Osteocyte (in vitro differentiated cells): ENCODE results near the gene TOP3B. TPM values are rescaled to one million over a fixed set of nuclear protein-coding genes. Genes with fewer than 3 reads are reported as not detected.
"Not testable (repeated sequence)": the region's sequence is repeated elsewhere in the genome, so short reads cannot be mapped to it uniquely, and the experiment has no call there.

ENCODE experiments used
- DNase-seq: peaks from one replicate; pipeline ENCODE4 v3.0.0; 2021; ENCODE audit warnings: mixed read lengths; ENCODE audit not compliant: unreplicated experiment; ENCODE audit errors: extremely low spot score
- H3K27ac Mint-ChIP-seq: one replicate; pipeline ENCODE4 v1.8.0; 2021; ENCODE audit warnings: mild to moderate bottlenecking, mixed read lengths; ENCODE audit not compliant: unreplicated experiment
- H3K27me3 Mint-ChIP-seq: one replicate; pipeline ENCODE4 v1.8.0; 2021; ENCODE audit warnings: mixed read lengths; ENCODE audit not compliant: unreplicated experiment
- H3K36me3 Mint-ChIP-seq: one replicate; pipeline ENCODE4 v1.8.0; 2021; ENCODE audit warnings: mixed read lengths; ENCODE audit not compliant: unreplicated experiment
- H3K4me1 Mint-ChIP-seq: one replicate; pipeline ENCODE4 v1.8.0; 2021; ENCODE audit warnings: mixed read lengths; ENCODE audit not compliant: unreplicated experiment
- H3K4me3 Mint-ChIP-seq: one replicate; pipeline ENCODE4 v1.8.0; 2021; ENCODE audit warnings: mild to moderate bottlenecking, moderate library complexity, mixed read lengths; ENCODE audit not compliant: unreplicated experiment
- H3K9me3 Mint-ChIP-seq: one replicate; pipeline ENCODE4 v1.8.0; 2021; ENCODE audit warnings: mixed read lengths; ENCODE audit not compliant: unreplicated experiment
- total RNA-seq: library from RNA; stranded (reverse); gene quantifications from 2 replicates; pipeline ENCODE4 v1.2.1, GENCODE V29; 2021
- TF ChIP-seq, protein P1 (sequence below): fragments of 200-600 bp; sonication (generic); IDR thresholded peaks from 2 replicates; pipeline ENCODE4 v1.5.0; 2021; ENCODE audit warnings: antibody characterized with exemption, mild to moderate bottlenecking, moderate library complexity

TOP3B gene
- total RNA-seq, 1 donor from 2014 or later = 46.0 TPM

DNA sequence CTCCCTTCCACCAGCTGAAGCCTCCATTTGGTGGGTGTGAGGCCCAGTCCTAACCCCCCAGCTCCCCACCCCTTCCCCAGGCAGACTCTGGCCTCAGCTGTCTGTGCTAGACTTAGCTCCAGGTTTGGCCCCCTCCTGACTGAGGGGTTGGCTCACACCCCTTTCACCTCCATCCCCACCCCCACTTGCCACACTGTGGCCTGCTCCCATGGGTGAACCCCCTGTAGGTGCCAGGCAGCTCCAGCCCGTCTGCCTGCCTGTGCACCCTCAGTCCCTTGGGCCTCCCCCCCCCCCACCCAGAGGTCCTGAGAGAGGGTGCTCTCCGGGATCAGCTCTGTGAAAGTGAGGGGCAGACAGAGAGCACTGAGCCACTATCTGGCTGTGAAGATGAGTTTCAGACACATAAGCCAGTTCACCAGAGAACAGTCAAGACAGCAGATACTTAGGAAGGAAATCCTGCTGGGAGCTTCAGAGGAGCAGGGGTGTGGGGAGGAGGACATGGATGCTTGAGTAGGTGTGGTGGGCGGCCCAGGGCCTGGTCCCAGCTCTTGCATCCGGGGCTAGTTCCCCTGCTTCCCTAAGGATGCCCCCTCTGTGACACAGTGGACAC lies 66.2 kb downstream of the TOP3B start:
- Mint-ChIP-seq H3K9me3 (no peaks in the 10 kb centered on the region), H3K36me3 (peaks cover 2% of the 10 kb centered on the region), H3K4me1 (peaks cover 3% of the 10 kb centered on the region), H3K4me3 (no peak overlapping the region), H3K27me3 (no peaks in the 10 kb centered on the region), H3K27ac (no peak overlapping the region)
- TF ChIP-seq, protein P1, sequence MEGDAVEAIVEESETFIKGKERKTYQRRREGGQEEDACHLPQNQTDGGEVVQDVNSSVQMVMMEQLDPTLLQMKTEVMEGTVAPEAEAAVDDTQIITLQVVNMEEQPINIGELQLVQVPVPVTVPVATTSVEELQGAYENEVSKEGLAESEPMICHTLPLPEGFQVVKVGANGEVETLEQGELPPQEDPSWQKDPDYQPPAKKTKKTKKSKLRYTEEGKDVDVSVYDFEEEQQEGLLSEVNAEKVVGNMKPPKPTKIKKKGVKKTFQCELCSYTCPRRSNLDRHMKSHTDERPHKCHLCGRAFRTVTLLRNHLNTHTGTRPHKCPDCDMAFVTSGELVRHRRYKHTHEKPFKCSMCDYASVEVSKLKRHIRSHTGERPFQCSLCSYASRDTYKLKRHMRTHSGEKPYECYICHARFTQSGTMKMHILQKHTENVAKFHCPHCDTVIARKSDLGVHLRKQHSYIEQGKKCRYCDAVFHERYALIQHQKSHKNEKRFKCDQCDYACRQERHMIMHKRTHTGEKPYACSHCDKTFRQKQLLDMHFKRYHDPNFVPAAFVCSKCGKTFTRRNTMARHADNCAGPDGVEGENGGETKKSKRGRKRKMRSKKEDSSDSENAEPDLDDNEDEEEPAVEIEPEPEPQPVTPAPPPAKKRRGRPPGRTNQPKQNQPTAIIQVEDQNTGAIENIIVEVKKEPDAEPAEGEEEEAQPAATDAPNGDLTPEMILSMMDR = no peak
- no peak for DNase-seq

DNA sequence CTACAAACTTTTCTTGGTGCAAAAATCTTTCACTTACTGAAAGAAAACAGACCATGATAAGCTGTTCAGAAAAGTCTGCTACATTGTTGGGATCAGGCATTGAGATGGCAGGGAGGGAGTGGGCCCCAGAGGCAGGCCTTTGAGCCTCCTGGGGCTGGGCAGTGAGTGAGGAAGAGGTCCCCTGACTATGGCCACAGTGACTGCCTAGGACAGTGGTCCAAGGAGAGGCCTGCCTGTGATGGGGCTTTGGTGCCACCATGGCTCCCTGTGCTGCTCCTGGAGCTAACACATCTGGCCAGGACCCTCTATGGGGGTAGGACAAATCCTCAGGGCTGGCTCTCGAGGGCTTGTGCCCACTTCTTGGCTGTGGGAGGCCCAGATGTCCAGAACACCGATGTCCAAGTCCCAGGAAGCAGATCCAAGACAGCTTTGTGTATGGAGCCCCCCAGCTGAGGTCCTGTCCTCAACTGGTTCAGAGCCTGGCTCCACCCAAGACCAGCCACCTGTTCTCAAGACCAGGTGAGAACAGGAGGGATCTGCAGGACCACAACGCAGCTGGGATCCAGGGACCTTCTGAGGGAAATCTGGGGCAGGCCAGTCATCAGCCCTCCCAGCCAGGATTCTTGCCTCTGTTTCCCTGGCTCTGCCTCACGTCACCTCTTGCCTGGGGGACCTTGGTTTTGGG lies 66.8 kb downstream of the TOP3B start:
- TF ChIP-seq, protein P1 = no peak
- H3K27ac Mint-ChIP-seq = no peak overlapping the region
- no peak for DNase-seq
- no peaks in the 10 kb centered on the region for H3K9me3 Mint-ChIP-seq
- no peaks in the 10 kb centered on the region for H3K27me3 Mint-ChIP-seq
- peaks cover 2% of the 10 kb centered on the region for H3K36me3 Mint-ChIP-seq
- peaks cover 3% of the 10 kb centered on the region for H3K4me1 Mint-ChIP-seq
- H3K4me3 Mint-ChIP-seq = no peak overlapping the region

DNA sequence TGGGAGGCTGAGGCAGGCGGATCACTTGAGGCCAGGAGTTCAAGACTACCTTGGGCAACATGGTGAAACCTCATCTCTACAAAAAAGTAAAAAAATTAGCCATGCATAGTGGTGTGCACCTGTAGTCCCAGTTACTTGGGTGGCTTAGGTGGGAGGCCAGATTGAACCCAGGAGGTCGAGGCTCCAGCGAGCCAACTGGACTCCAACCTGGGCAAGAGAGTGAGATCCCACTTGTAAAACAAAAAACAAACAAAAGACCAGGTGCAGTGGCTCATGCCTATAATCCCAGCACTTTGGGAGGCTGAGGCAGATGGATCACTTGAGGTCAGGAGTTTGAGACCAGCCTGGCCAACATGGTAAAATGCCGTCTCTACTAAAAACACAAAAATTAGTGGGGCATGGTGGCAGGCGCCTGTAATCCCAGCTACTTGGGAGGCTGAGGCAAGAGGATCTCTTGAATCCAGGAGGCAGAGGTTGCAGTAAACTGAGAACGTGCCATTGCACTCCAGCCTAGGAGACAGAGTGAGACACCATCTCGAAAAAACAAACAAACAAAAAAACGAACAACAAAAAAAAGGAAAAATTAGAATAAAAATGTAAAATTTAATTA lies 68.4 kb downstream of the TOP3B start:
- not testable (repeated sequence) for DNase-seq, H3K9me3 Mint-ChIP-seq, H3K27me3 Mint-ChIP-seq, H3K36me3 Mint-ChIP-seq, H3K4me1 Mint-ChIP-seq, H3K27ac Mint-ChIP-seq, H3K4me3 Mint-ChIP-seq

DNA sequence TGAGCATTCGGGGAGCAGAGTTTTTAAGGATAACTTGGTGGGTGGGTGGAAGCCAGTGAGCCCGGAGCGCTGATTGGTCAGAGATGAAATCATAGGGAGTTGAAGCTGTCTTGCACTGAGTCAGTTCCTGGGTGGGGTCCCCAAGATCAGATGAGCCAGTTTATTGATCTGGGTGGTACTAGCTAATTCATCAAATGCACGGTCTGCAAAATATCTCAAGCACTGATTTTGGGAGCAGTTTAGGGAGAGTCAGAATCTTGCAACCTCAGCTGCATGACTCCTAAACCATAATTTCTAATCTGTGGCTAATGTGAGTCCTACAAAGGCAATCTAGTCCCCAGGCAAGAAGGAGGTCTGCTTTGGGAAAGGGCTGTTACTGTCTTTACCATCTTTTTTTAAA lies 72.2 kb downstream of the TOP3B start:
- not testable (repeated sequence) for H3K4me1 Mint-ChIP-seq, H3K27ac Mint-ChIP-seq, H3K36me3 Mint-ChIP-seq

DNA sequence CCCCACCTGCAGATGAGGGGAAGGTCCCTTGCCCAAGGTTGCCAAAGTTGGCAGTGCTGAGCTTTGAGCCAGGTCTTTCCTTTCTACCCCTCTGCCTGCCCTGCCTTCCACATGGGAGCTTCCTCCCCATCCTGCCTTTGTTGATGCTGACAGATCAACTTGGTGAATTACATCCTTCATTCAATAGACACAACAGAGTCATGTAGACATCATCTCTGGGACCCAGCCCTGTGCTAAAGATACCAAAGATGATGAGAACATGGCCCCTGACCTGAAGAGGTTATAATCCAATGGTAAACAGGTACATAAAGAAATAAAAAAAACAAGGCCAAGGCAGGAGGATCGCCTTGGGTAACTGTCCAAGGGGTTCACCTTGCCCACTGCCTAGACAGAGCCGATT lies 72.7 kb downstream of the TOP3B start:
- no peak for DNase-seq
- no peaks in the 10 kb centered on the region for H3K36me3 Mint-ChIP-seq
- no peaks in the 10 kb centered on the region for H3K9me3 Mint-ChIP-seq
- H3K27me3 Mint-ChIP-seq = no peaks in the 10 kb centered on the region
- TF ChIP-seq, protein P1 = no peak
- H3K4me1 Mint-ChIP-seq = no peaks in the 10 kb centered on the region
- H3K4me3 Mint-ChIP-seq = no peak overlapping the region
- H3K27ac Mint-ChIP-seq = no peak overlapping the region

More for the DNA sequence above, 72.2 kb downstream of the TOP3B start:
- H3K4me3 Mint-ChIP-seq, H3K27me3 Mint-ChIP-seq, H3K9me3 Mint-ChIP-seq, DNase-seq: not testable (repeated sequence)
